NCI-H2196 (cell line): Measurements from ENCODE around the gene TDRD7.

Experiments
- DNase-seq: peaks from one replicate; lab custom pipeline; 2025; ENCODE audit not compliant: unreplicated experiment; lab: John Stamatoyannopoulos, UW

The TDRD7 gene

DNA sequence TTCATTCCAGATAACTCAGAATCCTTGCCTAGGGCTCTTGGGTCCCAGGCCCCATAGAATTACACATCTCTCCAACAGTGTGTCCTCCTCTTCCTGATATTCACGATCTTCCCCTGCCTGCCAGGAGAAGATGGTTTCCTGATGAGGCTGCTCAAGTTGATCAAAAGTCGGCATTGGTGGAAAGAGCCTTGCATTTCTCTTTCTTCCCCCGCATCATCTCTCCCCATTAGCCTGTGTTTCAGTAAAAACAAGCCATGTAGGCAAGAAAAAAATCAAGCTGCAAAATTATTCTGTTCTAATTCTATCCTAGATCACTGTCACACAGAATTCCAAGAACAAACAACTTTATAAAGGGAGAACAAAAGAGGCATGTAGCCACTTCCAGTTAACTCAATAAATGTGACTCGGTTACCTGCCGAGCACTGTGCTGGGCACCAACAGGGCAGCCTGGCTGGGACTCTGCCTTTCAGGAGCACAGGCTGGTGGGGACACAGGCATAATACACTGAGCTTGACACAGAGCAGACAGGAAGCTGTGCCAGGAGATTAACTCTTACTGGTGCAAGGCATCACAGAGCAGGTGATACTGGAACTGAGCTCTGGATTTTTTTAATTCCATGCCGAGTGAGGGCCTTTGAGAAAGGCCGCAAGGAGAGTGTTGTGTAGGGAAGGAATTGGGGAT lies 115.1 kb downstream of the TDRD7 start:
- DNase-seq: no peak

GRCh38 chr9:97527626-97528528 lies 116.0 kb downstream of the TDRD7 start:
- no peak for DNase-seq

- no peak for DNase-seq
Measured at GRCh38 chr9:97528529-97529230, 116.8 kb downstream of the TDRD7 start.

DNA sequence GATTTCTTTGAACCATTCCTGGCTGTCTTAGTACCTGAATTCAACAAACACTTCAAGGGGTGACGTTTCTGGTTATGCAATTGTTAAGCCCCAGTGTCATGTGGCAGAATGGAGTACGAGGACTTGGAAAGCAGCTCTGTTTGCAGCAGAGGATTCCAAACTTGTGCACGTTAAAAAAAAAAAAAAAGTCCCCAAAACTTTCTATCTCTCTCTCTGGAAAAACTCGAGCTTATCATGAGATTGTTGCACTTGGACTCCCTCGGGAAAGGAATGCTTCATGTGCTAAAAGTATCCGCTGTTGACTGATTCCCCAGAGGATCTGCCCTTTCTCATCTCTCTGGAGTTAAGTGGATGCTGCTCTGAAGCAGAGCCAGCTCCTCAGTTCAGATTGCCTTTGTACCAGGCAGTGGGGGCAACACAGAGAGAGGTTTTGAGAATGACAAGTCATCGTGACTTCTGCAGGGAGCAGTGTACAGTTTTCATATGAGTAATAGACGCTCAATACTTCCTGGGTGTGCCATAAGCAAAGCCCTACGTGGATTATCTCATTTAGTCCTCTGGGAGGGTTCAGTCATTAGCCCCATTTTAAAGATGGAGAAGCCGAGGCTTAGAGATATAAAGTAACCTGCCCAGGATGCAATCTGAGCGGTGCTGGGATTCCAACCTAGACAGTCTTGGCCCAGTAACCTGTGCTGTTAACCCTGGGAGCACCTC lies 117.6 kb downstream of the TDRD7 start:
- DNase-seq: no peak

DNA sequence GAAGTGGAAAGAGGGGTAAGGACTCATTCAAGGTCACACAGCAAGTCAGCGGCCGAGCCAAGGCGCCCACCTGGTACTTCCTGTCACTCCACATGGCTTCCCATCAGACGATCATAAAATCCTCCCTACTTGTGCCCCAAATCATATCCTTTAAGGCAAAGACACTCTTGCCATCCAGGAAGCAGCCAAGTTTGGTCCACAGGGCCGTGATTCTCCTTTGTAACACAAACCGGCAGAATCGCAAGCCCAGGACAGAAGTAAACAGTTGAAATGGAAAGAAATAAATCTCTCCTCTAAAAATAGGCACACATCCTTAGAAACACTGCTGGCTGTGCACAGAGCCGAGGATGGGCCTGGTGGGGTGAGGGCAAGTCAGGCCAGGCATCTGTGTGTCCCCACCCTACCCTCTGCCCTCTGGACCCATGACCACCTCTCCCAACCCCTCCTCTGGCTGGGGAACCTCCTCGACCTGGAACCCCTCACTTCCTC lies 120.0 kb downstream of the TDRD7 start:
- DNase-seq: no peak

DNA sequence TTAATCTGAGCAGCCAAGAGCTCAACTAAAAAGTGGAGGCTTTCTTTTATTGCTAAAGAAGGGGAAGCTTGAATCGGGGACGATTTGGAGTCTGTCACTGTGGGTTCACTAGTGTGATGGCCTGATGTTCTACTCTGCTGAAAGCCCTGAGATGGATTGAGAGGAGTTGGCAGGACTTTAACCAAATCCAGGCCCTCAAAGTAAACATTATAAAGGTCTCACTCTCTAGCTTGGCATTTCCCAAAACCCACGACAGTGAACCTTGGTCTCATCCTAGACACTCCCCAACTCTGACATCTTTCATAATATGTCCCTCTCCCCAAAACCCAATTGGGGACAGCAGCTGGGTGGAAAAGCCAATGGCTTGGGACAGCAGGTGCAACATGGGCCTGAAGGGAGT lies 122.3 kb downstream of the TDRD7 start:
- no peak for DNase-seq

GRCh38 chr9:97534961-97535594 lies 123.2 kb downstream of the TDRD7 start:
- no peak for DNase-seq

DNA sequence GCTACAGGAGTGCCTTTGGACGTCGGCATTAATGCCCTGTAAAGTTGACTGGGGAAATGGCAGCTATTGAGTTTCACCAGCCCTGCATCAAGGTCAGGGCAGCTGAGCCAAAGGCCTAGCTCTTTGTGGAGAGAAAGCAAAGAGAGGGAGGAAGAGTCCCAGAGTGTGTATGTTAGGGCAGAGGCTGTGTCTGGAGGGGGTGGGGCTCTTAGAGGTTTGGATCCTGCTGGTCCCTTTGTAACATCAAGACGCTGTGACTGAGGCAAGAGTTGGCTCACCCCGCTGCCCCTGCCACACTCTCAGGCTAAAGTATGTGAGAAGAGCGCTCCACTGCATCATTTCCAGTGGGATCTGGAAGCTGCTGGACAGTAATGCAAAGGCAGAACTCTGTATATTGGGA lies 123.9 kb downstream of the TDRD7 start:
- DNase-seq: no peak

DNA sequence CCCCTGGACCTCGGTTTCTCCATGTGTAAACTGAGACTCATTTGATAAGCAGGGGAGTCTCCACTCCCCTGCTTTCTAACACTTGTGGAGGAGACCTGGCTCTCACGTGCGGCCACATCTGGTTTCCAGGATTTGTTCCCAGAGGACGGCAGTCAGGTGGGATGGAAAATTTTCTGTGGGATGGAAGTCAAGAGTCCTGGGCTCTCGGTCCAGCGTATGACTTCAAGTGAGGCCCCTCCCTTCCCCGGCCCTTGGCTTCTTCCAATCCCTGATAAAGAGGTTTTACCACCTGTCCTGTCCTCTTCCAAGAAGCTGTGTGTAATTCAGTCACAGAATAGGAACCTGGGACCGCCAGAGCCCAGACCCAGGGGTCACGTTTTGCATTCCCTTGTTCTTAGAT lies 124.6 kb downstream of the TDRD7 start:
- no peak for DNase-seq

DNA sequence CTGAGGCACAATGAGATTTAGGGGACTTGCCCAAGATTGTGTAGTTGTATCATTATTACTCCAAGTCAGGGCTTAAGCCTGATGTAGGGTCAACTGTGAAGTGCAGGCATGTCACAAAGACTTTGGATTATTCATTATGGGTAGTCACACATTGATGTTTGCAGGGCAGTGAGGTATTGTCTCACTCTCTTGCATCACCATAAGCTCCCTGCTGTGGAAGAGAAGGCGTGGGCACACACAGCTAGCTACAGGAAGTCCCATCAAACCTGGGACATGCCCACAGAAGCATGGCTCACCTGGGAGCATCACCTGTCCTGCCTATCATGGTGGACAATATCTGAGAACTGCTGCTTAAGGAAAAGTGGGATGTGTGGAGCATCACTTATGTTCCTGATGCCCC lies 131.7 kb downstream of the TDRD7 start:
- DNase-seq: no peak

- no peak for DNase-seq
Measured at GRCh38 chr9:97545486-97545885, 133.6 kb downstream of the TDRD7 start.
